CD4-positive, alpha-beta T cell treated with Interferon gamma for 1 hour (primary cell): ENCODE results near the gene ATXN1.
A peak's percentile ranks its signal among the peaks of the same experiment; 100 is the strongest.
"Not testable (repeated sequence)": the region's sequence is repeated elsewhere in the genome, so short reads cannot be mapped to it uniquely, and the experiment has no call there.

Experiments used
- DNase-seq: peaks from one replicate; pipeline ENCODE4 v3.0.0-alpha.2; 2020

ATXN1 gene

GRCh38 chr6:16427124-16427523, 334.1 kb downstream of the ATXN1 start:
- DNase-seq, result no peak

GRCh38 chr6:16425881-16426615, 335.2 kb downstream of the ATXN1 start:
- no peak for DNase-seq

- DNase-seq, result no peak
Observed at GRCh38 chr6:16421462-16421960, 339.7 kb downstream of the ATXN1 start.

DNA sequence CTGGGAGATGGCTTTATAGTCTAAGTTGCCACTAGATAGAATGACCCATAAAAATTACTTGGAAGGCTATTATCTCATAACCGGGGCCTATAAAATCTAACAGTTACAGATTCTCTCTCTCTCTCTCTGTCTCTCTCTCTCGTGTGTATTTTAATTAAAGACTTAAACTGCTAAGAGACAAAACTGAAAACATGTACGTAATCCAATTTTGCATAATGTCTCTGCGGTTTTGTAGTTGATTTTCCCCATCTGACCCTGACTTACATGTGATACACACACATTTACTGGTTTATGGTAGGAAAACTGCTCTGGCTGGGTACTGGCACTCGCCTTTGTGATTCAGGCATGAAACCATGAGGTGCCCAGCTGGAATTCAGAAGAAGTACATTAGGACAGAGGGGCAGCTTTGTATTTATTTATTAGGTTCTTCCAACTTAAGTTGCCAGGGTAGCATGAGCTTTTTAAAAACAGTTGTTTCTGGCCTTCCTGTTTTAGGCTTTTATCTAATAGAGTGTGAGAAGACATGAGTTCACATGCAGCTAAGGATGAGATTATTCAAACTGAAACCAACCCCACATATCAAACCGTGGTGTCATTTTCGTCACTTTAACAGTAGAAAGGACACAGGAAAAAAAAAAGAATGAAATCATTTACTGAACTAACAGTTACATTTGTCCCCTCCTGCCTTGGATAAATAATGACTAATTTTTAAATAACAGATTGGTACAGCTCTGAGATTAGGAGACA, 340.4 kb downstream of the ATXN1 start:
- DNase-seq, result peak; percentile 32

- DNase-seq, result no peak
Observed at GRCh38 chr6:16420337-16420714, 340.9 kb downstream of the ATXN1 start.

GRCh38 chr6:16419636-16420336, 341.5 kb downstream of the ATXN1 start:
- no peak for DNase-seq

- no peak for DNase-seq
Observed at GRCh38 chr6:16418151-16418550, 343.1 kb downstream of the ATXN1 start.

DNA sequence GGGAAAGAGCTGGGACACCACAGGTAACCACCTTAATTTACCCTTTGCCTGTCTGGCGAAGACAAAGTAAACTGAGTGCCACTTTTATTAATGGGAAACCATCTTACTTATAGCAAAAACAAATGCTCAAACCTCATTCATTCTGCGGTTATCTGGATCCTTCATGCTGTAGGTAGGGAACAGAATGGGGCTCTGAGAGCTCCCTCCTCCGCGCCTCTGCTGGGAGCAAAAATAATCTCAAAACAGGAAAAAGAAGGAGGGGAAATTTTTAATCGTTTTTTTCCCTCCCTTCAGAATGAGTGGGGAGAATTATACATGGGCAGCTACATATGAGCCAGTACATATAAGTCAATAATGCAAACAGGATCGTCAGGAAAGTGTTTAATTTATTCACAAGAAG, 345.6 kb downstream of the ATXN1 start:
- no peak for DNase-seq

DNA sequence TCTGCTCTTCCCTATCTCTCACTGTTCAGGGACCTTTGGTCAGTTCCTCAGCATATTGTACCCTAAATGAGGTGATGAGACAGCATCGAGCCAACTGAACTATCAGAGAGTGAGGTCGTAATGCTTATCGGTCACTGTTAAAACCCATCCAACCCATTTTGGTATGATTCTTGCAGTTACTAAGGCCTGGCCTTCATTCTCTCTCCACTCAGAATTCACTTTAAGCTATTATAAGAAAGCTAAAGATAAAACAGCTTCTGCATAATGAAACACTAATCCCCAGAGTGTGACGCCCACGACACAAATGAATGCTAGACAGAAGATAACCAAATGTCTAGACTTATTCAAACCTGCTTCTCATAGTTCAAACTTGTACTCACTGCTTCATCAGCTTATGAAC, 347.1 kb downstream of the ATXN1 start:
- no peak for DNase-seq

DNA sequence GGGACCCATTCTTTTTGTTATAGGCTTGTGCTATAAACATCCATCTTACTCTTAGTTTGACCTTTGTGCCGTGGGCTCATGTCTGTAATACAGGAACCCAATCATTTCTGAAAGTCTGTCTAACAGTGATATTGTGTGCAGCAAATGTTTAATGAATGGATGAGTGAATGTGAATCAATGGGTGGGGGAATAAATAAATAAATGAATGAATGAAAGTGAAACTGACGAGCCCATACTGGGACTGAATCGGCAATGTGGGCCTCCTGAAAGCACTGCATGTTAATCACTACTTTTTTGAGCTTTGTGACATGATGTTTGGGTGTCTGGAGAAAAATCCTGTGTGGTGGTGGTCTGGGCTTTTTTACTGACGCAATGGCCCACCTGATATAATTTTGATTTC, 347.9 kb downstream of the ATXN1 start:
- no peak for DNase-seq

DNA sequence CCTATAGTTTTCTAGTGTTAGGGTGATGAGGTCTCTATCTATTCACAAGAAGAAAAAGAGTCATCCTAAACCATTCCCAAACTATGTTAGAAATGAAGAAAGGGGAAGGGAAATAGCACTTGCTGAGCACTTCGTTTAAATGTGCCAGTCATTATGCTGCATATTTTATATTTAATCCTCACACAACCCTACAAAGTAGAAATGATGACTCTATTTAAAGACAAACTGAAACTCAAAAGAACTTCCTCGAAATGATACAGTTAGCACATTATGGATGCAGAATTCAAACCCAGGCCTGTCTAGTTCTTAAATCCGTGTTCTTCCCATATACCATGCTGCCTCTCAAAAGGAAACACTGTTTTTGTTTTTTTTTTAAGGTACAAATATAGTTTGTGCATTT, 348.3 kb downstream of the ATXN1 start:
- DNase-seq, result no peak

DNA sequence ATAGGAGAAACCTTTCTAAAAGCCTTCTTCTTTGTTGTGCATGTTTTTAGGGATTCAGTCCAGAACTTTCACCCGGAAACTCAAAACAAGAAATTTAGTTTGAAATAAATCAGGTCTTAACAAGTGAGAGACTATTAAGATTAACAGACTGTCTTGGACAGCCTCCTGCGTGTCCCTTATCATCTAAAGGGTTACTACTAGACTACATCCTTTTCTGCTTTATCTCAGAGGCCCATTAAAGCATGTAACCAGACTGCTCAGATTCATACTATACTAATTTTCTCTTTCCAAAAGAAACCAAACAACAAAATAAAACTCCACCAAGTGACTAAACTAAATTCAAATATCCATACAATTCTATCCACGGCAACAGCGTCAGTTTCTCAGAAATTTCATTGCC, 349.1 kb downstream of the ATXN1 start:
- DNase-seq, result no peak

DNA sequence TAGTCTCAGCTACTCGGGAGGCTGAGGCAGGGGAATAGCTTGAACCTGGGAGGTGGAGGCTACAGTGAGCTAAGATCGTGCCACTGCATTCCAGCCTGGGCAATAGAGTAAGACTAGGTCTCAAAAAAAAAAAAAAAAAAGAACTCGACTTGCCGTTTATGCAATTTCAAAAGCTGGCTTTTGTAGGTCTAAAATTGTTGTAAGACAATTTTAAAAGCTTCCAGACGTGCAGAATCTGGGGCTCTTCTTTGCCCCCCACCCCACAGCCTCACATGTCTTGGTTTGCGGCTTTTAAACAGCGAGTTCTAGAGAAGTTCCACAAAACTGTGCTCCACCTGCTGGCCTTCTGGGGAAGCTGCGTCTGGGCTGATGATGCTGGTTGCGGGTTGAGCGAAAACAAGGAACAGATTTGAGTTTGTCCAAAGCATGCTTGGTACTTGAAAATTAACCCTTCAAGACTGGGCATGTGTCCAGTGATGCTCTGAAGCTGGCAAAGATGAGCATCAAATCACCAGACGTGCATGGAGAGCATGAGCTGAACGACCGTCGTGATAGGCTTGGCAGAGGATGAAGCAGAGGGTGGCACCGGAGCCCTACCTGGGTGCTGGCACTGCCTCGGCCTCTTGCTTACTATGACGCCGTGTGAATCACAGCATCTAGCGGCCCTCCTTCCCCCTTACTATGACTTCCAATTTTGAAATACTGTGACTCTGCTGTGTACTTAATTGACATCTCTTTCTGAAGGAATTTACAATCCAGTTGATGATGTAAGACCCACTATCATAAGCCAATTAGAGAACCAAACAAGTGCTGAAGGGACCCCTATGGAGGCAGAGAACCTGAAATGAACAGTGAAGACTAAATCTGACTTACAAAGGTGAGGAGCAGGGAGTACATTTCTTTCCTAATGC, 351.5 kb downstream of the ATXN1 start:
- DNase-seq, result peak; percentile 47

DNA sequence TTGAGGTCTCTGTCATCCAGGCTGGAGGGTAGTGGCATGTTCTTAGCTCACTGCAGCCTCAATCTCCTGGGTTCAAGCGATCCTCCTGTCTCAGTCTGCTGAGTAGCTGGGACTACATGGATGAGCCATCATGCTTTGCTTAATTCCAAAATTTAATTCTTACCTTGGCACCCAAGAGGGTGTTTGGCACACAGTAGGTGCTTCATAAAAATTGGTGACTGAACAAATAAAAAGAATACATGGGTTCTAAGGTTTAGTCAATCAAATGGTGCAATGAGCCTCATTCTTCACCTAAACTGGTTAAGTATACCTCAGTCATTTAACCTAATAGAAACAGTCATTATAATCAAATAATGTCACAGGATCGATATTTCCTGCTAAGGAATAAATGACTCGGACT, 352.5 kb downstream of the ATXN1 start:
- no peak for DNase-seq

DNA sequence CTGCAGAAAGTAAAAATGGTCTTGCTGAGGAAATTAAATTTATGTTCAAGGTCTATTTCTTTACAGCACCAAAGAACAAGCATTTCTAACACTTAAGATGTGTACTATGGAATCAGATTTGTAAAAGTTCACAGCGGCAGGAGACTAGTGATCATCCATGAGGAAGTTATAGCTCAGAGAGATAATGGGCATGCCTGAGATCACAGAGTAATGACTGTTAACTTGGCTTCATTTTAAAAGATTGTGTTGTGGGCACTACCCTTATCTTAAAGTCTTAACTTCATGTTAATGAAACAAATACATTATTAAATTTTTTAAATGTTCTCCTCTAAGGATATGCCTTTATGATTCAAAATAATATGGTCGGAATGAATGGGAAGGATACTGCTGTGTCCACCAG, 354.3 kb downstream of the ATXN1 start:
- no peak for DNase-seq

DNA sequence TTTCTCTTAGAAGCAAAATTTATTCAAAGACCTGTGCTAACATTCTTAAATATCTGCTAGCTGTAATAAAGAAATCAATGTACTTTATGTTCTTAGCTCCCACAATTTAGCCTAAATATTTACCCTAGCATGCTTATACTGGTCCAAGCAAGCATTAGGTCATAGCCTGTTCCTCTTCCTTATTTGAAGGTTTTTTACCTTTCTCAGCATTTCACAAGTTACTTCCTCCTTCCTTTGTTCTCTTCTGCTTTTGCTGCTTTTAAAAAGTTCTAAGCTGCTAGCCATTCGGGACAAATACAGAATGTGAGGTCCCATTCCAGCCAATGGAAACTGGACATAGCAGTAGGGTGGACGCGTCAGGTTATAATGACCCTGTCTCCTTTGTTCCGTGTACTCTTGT, 354.7 kb downstream of the ATXN1 start:
- not testable (repeated sequence) for DNase-seq

- DNase-seq, result no peak
Observed at GRCh38 chr6:16405375-16405774, 355.9 kb downstream of the ATXN1 start.

DNA sequence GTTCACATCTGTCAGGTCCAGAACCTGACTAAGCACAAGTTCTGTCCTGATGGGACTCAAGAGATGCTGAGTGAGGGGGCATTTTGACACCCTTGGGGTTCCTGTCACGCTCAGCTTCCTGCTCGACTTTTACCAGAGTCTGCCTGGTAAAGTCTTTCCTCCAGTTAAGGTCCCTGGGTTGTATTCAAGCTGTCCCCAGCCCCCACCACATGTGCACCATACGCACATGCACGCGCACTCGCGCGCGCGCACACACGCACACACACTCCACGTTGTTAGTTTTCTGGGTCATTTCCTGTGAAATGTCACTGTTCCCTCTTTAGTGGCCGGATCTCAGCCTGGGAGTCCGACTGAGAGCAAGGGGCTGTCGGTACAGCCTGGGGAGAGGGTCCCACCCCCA, 356.8 kb downstream of the ATXN1 start:
- no peak for DNase-seq

DNA sequence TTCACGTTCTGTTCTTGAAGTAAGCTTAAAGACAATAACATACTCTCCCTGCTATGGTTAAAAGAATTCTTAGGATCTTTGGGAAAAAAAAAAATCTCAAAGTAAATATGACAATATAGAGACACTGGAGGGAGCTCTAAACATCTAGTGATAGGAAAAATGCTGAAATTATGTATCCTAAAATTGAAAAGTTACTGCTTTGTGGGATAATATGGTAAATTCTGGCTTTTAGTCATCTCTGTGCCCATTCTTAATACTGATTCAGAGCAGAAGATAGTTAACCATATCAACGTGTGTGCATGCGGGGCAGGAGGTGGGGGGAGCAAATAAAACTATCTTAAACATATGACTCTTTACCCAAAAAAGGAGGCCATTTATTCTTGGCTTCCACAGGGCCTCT, 357.4 kb downstream of the ATXN1 start:
- DNase-seq, result no peak

- no peak for DNase-seq
Observed at GRCh38 chr6:16402581-16402900, 358.7 kb downstream of the ATXN1 start.

DNA sequence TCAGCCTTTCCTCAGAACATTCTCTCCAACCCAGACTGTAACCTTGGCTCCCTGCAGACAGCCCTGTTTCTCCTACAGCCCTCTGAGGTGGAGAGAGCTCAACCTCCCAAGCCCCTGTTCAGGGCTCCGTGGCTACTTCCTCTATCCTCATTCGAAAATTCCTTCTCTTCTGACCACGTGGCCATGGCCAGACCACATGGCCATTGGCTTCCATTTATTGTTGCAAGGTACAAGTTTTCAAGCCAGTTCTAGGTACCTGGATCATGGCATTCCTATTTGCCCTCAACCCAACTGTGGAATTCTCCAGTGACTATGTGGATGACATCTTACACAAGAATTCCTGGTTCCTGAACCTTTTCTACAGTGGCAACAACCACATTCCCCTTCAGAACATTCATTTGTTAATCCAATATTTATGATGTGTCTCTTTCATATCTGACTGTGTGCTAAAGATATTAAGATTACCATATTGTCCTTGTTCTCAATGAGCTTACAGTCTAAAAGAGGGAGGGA, 361.0 kb downstream of the ATXN1 start:
- DNase-seq, result no peak

- DNase-seq, result no peak
Observed at GRCh38 chr6:16399695-16400094, 361.6 kb downstream of the ATXN1 start.

GRCh38 chr6:16399158-16399557, 362.1 kb downstream of the ATXN1 start:
- no peak for DNase-seq
